H9 (cell line): Measurements from ENCODE around the gene THAP3. TPM values are rescaled to one million over a fixed set of nuclear protein-coding genes. Genes with fewer than 3 reads are reported as not detected.

Experiments used
- DNase-seq: peaks from one replicate; pipeline ENCODE4 v3.0.0-alpha.2; 2017
- H2AFZ ChIP-seq: one replicate; pipeline ENCODE4 v1.6.1; 2013; ENCODE audit warnings: mild to moderate bottlenecking, low read length, control low read depth, moderate library complexity
- H2AK5ac ChIP-seq: 2 replicates; pipeline ENCODE4 v1.6.1; 2013; ENCODE audit warnings: low read length, control low read depth, mixed read lengths; ENCODE audit not compliant: insufficient read length
- H2BK120ac ChIP-seq: one replicate; pipeline ENCODE4 v1.6.1; 2013; ENCODE audit warnings: low read depth, mild to moderate bottlenecking, low read length, control low read depth, inconsistent platforms; ENCODE audit not compliant: poor library complexity, severe bottlenecking
- H2BK12ac ChIP-seq: 2 replicates; pipeline ENCODE4 v1.6.1; 2013; ENCODE audit warnings: low read length, control low read depth, mixed read lengths, low read depth; ENCODE audit not compliant: insufficient read length
- H2BK15ac ChIP-seq: 2 replicates; pipeline ENCODE4 v1.6.1; 2013; ENCODE audit warnings: low read depth, low read length, control low read depth
- H2BK20ac ChIP-seq: one replicate; pipeline ENCODE4 v1.6.1; 2013; ENCODE audit warnings: low read depth, mild to moderate bottlenecking, low read length, control low read depth, inconsistent platforms; ENCODE audit not compliant: poor library complexity, severe bottlenecking
- H2BK5ac ChIP-seq: 2 replicates; pipeline ENCODE4 v1.6.1; 2013; ENCODE audit warnings: low read length, control low read depth, mixed read lengths; ENCODE audit not compliant: insufficient read length
- H3K14ac ChIP-seq: 2 replicates; pipeline ENCODE4 v1.6.1; 2013; ENCODE audit warnings: low read length, control low read depth; ENCODE audit not compliant: insufficient read depth
- H3K18ac ChIP-seq: 2 replicates; pipeline ENCODE4 v1.6.1; 2013; ENCODE audit warnings: low read depth, mild to moderate bottlenecking, mixed read lengths, low read length, control low read depth; ENCODE audit not compliant: insufficient read length
- H3K23ac ChIP-seq: 2 replicates; pipeline ENCODE4 v1.6.1; 2013; ENCODE audit warnings: low read length, control low read depth, mixed read lengths, low read depth; ENCODE audit not compliant: insufficient read length
- H3K23me2 ChIP-seq: 2 replicates; pipeline ENCODE4 v1.6.1; 2013; ENCODE audit warnings: low read depth, mild to moderate bottlenecking, mixed read lengths, low read length, control low read depth; ENCODE audit not compliant: insufficient read length, poor library complexity, severe bottlenecking
- H3K27ac ChIP-seq: 2 replicates; pipeline ENCODE4 v1.5.1; 2013; ENCODE audit warnings: low read length, control low read depth, mixed read lengths, low read depth; ENCODE audit not compliant: insufficient read length
- H3K27me3 ChIP-seq: 2 replicates; pipeline ENCODE4 v1.6.1; 2013; ENCODE audit warnings: low read length, control low read depth, inconsistent platforms; ENCODE audit not compliant: insufficient read depth
- H3K4ac ChIP-seq: 2 replicates; pipeline ENCODE4 v1.6.1; 2013; ENCODE audit warnings: low read depth, mild to moderate bottlenecking, control low read depth, inconsistent platforms, low read length, moderate library complexity
- H3K4me1 ChIP-seq: 2 replicates; pipeline ENCODE4 v1.6.1; 2013; ENCODE audit warnings: low read length, control low read depth, inconsistent platforms; ENCODE audit not compliant: insufficient read depth
- H3K4me2 ChIP-seq: 2 replicates; pipeline ENCODE4 v1.6.1; 2013; ENCODE audit warnings: low read length, control low read depth, mixed read lengths; ENCODE audit not compliant: insufficient read length, insufficient read depth
- H3K56ac ChIP-seq: 2 replicates; pipeline ENCODE4 v1.6.1; 2013; ENCODE audit warnings: low read depth, mild to moderate bottlenecking, mixed read lengths, low read length, control low read depth; ENCODE audit not compliant: insufficient read length
- H3K79me1 ChIP-seq: 2 replicates; pipeline ENCODE4 v1.6.1; 2013; ENCODE audit warnings: low read depth, mild to moderate bottlenecking, moderate library complexity, low read length, control low read depth, inconsistent platforms; ENCODE audit not compliant: insufficient read depth, poor library complexity, severe bottlenecking
- H3K79me2 ChIP-seq: 2 replicates; pipeline ENCODE4 v1.6.1; 2013; ENCODE audit warnings: low read length, control low read depth, inconsistent platforms; ENCODE audit not compliant: insufficient read depth
- H3K9ac ChIP-seq: 2 replicates; pipeline ENCODE4 v1.6.1; 2013; ENCODE audit warnings: low read length, control low read depth, mixed read lengths; ENCODE audit not compliant: insufficient read length; ENCODE audit errors: extremely low read depth
- H3K9me3 ChIP-seq: one replicate; pipeline ENCODE4 v1.6.1; 2013; ENCODE audit warnings: low read depth, low read length, inconsistent platforms; ENCODE audit not compliant: control insufficient read depth
- H3T11ph ChIP-seq: one replicate; pipeline ENCODE4 v1.6.1; 2013; ENCODE audit warnings: mild to moderate bottlenecking, low read length, control low read depth, inconsistent platforms
- H4K20me1 ChIP-seq: one replicate; pipeline ENCODE4 v1.6.1; 2013; ENCODE audit not compliant: control insufficient read depth, insufficient read length, insufficient read depth
- H4K5ac ChIP-seq: 2 replicates; pipeline ENCODE4 v1.6.1; 2013; ENCODE audit warnings: low read depth, mild to moderate bottlenecking, mixed read lengths, low read length, control low read depth; ENCODE audit not compliant: insufficient read length
- H4K8ac ChIP-seq: replicated peaks from 2 replicates; pipeline ENCODE4 v1.6.1; 2013; ENCODE audit warnings: low read length, control low read depth, mixed read lengths, low read depth; ENCODE audit not compliant: insufficient read length
- H4K91ac ChIP-seq: 2 replicates; pipeline ENCODE4 v1.6.1; 2013; ENCODE audit warnings: low read depth, mild to moderate bottlenecking, moderate library complexity, mixed read lengths, low read length, control low read depth; ENCODE audit not compliant: insufficient read length
- H3K27ac Mint-ChIP-seq, 3 experiments: 2 replicates in 2 of 3; 3 replicates in 1 of 3; pipeline ENCODE4 v1.8.0; 2020 to 2021; ENCODE audit warnings: mixed read lengths in 3 of 3, mild to moderate bottlenecking in 1 of 3, moderate library complexity in 1 of 3
- H3K27me3 Mint-ChIP-seq: 2 replicates; pipeline ENCODE4 v1.8.0; 2021; ENCODE audit warnings: low read depth, mild to moderate bottlenecking, moderate library complexity, mixed read lengths
- H3K36me3 Mint-ChIP-seq, 3 experiments: 2 replicates in 2 of 3; 3 replicates in 1 of 3; pipeline ENCODE4 v1.8.0; 2020 to 2021; ENCODE audit warnings: low read depth in 3 of 3, mixed read lengths in 3 of 3; ENCODE audit not compliant: insufficient read depth in 1 of 3
- H3K4me1 Mint-ChIP-seq, 2 experiments: 2 replicates each; pipeline ENCODE4 v1.8.0; 2020; ENCODE audit warnings: mixed read lengths in 2 of 2
- H3K4me3 Mint-ChIP-seq, 2 experiments: 2 replicates in 1 of 2; 3 replicates in 1 of 2; pipeline ENCODE4 v1.8.0; 2020 to 2021; ENCODE audit warnings: mild to moderate bottlenecking in 2 of 2, mixed read lengths in 2 of 2, moderate library complexity in 1 of 2
- H3K9me3 Mint-ChIP-seq, 2 experiments: 2 replicates in 1 of 2; 3 replicates in 1 of 2; pipeline ENCODE4 v1.8.0; 2020; ENCODE audit warnings: mild to moderate bottlenecking in 2 of 2, mixed read lengths in 2 of 2, moderate library complexity in 1 of 2
- CTCF ChIP-seq: fragments of 200-600 bp; sonication (generic); conservative IDR thresholded peaks from 3 replicates; pipeline ENCODE4 v1.8.0; 2021; ENCODE audit warnings: antibody characterized with exemption, mild to moderate bottlenecking
- WGBS: extraction: QIAGEN DNeasy Blood & Tissue Kit; methylation state at CpG from one replicate; pipeline ENCODE4 v1.1.7; 2013; ENCODE audit warnings: missing lambda C conversion rate, low lambda C conversion rate, mixed read lengths; ENCODE audit not compliant: insufficient read length; ENCODE audit errors: extremely low coverage; 5-methylcytosine and 5-hydroxymethylcytosine counted together
- total RNA-seq: library from RNA; stranded (reverse); gene quantifications from 2 replicates; pipeline ENCODE4 v1.2.1, GENCODE V29; 2021

THAP3 gene
- total RNA-seq, 1 experiment from 2014 or later: 15.3 TPM

- Histone ChIP-seq H3K23ac (no peak overlapping the region), H2AFZ (no peak overlapping the region), H3K4me2 (no peak overlapping the region), H3K4me1 (no peaks in the 10 kb centered on the region), H2BK5ac (no peak overlapping the region), H2BK120ac (no peak overlapping the region), H2AK5ac (no peak overlapping the region), H3K27me3 (no peaks in the 10 kb centered on the region), H4K91ac (no peak overlapping the region), H2BK15ac (no peak overlapping the region), H3K4ac (no peak overlapping the region), H3K14ac (no peak overlapping the region), H3K18ac (no peak overlapping the region), H3K79me2 (peaks cover 18% of the 10 kb centered on the region; the same call in 1 of the 2 replicates), H3T11ph (no peak overlapping the region), H4K8ac (no peak overlapping the region), H4K5ac (no peak overlapping the region), H3K79me1 (no peaks in the 10 kb centered on the region), H4K20me1 (peaks cover 2% of the 10 kb centered on the region), H3K9ac (no peak overlapping the region), H2BK20ac (no peak overlapping the region), H3K27ac (no peak overlapping the region), H3K9me3 (no peaks in the 10 kb centered on the region), H2BK12ac (no peak overlapping the region), H3K56ac (no peak overlapping the region), H3K23me2 (peaks cover 12% of the 10 kb centered on the region)
- H3K4me3 Mint-ChIP-seq: no peak overlapping the region
- H3K4me1 Mint-ChIP-seq: peaks cover 16 to 18% of the 10 kb centered on the region in 2 experiments
- WGBS: no CpG with 5 or more reads among the region's 15 CpGs
- H3K27me3 Mint-ChIP-seq: no peaks in the 10 kb centered on the region
- peaks cover 23 to 73% (median 52%) of the 10 kb centered on the region in 3 experiments for H3K36me3 Mint-ChIP-seq
- TF ChIP-seq CTCF: no peak
- no peaks in the 10 kb centered on the region for H3K9me3 Mint-ChIP-seq
- H3K27ac Mint-ChIP-seq: no peak overlapping the region; a peak in 1 of 7 replicates
- no peak for DNase-seq
These were observed 27.5 kb upstream of the THAP3 start for GRCh38 chr1:6596886-6597776.
